GM21786 (cell line): ENCODE measurements around the gene MMP20.

Experiments used
- ATAC-seq: cut with Tn5 transposase; IDR thresholded peaks from one replicate; pipeline ENCODE4 v1.9.1; 2021; ENCODE audit not compliant: unreplicated experiment

Gene MMP20

DNA sequence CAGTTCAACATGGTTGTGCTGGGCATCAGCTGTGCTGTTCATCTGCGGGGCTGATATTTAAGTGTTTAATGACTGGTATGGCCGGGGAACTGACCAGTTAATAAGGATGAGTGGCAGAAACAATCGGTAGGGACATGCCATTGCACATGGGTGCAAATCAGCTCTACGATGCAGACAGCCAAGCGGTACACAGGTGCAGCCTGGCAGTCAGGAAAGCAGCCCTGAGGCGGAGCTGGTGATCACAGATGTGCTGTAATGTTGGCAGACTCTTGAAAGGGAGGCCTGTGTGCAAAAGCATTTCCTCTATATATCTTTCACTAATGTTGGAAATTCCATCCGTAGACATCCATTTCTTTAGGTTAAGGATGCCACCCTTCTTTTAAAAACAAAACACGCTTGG lies 1.1 kb downstream of the MMP20 start:
- no peak for ATAC-seq

DNA sequence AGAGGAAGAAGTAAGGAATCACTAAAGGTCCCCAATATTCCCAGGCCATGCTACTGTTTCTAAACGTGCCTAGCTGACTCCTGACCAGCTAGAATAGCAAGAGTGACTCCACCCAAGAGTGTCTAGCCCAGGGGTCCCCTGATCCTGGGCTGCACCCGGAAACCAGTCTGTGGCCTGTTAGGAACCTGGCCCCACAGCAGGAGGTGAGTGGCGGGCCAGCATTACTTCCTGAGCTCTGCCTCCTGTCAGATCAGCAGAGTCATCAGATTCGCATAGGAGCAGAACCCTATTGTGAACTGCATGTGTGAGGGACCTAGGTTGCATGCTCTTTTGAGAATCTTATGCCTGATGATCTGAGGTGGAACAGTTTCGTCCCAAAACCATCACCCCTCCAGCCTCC lies 2.0 kb downstream of the MMP20 start:
- ATAC-seq: no peak

DNA sequence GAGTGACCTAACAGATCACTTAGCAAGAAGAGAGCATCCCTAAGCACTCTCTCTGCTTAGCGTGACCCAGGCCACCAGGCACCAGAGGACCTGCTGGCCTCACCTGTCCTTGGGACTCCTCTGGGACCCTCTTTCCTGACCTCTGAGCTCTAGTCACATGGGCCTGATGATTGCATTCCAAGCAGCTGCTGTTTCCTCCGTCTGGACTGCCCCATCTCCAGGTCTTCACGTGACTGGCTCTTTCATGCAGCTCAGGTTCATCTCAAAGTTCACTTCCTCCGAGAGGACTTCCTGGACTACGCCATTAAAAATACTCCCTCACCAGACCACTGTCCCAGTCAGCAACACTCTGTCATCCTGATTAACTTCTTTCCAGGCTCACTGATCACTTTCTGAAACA lies 2.9 kb downstream of the MMP20 start:
- no peak for ATAC-seq

DNA sequence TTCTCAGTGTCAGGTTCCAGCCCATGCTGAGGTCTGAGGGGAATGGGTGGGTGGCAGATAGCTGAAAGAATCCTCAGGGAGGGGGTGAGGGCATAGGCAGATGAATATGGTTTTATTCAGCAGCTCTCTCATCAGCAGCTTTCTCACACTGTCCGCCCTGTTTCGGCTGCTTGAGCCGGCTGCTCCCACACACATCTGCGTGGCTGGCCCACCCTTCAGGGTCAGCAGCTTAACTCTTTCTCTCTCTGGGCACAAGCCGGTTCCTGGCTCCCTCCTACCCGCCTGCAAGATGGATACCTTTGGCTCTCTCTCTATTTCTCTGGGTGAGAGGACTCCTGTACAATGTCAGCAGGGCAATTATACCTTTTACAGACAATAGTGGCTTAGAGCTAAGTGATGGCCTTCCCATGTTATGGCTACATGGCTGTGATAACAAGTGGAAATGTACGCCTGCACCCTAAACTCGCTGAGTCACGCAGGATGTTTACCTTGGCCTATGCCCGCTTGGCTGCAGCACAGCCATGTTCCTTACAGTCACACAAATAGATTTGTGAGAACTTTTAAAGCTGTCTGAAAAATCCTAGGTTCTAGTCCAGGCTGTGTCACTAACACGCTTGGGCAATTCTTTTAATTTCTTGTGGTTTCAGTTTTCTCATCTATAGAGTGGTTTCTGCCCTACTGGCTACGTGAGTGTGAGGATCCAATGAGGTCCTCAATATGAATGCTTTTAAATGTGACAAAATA lies 4.1 kb downstream of the MMP20 start:
- ATAC-seq: peak; percentile 65

DNA sequence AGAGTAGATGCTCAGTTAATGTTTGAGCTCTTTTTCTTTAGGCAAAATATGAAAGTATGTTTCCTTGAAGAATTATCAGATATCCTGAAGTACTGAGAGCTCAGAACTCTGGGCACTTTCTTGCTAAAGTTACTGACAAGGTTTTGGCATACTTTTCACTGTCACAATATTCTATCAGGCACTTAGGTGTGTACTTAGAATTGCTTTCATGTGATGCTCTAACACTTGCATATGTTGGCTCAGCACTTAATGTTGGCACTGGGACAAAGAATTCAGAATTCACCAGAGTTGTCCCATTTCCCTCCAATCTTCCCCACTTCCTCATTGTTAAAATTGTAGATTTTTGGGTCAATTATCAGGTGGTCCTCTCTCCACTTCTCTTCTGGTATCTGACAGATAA lies 5.0 kb downstream of the MMP20 start:
- ATAC-seq: no peak

DNA sequence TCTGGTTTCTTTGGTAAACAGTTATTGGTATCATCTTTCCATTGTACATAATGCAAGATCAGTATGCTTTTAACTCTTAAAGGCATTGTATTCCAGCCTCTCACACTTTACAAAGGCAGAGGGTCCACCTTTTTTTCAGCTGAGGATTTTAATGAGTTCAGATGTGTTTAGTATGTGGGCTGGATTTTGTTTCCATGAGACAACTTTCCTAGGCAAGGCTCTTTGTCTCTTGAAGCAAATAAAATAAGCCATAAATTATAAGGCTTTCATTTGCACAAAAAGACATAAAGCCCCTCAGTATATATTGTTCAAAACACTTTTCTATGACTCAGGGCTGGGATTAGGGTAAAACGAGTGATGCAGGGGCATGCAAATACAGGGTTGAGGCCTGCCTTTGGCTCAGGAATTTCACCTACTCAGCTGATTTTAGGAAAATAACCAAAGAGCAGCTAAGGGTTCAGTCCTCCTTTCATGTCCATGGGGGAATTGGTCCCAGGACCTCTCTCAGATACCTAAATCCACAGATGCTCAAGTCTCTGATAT lies 7.6 kb downstream of the MMP20 start:
- ATAC-seq: no peak

DNA sequence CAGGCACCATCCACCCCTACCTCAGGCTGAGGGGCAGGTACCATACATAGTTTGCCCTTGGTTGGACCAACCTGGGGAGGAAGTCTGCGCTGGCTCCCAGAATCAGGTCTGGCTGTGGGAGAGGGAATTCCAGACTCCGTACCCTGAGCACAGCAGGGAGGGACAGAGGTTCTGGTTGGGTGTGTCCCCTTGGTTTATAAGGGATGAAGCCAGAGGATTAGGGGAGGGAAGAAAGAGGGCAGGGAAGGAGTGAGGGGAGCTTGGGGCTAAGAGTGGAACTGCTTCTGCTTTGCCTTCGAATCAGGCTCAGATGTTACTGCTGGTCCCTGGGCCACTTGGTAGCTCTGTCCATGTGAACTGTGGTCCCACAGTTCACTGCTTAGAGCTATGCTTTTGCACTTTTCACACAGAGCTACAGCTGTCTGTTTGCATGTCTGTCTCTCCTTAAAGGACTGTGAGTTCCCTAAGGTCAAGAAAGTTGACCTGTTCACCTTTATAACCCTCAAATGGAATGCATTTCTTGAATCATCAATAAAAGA lies 9.2 kb downstream of the MMP20 start:
- no peak for ATAC-seq

DNA sequence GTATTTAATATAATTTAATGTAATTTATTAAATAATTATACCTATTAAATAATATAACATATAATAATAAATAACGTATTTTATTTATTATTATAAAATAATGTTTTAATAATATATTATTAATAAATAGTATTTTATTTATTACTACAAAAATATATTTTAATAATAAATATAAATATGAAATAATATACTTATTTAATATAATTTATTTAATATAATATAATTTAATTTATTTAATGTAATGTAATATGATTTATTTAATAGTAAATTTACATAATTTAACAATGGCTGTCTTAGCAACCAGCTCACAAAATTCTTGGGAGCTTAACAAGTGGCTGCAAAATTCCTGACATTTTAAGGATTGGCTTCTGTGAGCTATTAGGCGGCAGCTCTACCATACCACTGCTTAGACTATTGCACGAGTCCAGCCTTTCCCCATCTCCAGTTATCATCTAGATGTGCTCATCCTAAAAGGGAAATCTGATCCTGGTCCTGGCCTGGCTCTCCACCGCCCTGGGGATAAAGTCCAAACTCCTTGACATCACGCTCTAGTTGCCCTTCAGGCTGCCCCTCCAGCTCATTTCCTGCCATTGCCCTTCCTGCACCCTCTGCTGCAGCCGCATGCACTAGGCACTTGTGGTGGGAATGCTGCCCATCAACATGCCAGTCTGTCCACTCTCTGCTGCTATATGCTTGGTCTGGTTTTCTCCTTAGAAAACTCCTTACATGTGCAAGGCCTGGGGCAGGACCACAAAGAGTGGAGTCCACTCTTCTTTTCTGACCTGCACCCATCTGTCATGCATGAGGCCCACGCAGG lies 9.8 kb downstream of the MMP20 start:
- no peak for ATAC-seq

DNA sequence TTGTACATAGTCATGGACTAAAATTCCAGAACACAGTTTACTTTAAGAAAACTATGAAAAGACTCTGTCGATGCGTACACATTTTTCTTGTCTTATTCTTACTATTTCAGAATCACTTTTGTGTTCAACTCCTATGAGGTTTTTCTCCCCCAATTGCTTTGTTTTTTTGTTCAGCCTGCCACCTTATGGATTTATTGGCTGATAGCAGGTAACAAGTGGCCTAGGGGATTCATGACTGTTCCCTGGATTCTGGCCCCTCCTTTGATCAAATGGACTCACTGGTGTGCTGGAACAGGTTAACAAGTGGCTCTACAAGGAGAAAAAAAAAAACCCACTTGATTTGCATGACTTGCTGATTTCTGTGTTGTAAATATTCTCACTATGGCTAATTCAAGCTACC lies 10.6 kb downstream of the MMP20 start:
- ATAC-seq: no peak

DNA sequence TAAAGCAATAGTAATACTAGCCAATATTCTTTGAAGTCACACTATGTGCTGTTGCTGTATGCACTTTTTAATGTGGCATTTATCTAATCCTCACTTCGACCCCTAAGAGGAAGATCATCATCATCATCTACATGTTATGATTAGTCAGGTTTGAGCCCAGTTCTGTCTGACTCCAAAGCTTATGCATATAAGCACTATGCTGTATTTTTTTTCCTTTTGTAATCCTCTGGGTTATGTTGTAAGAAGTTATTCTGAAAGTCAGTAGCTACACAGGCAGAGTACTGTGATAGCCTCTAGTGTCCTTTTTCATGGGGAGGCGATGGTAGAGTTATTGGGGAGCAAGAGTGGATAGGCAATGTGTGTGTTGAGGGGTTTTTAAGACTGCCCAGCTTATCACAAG lies 11.1 kb downstream of the MMP20 start:
- ATAC-seq: no peak

DNA sequence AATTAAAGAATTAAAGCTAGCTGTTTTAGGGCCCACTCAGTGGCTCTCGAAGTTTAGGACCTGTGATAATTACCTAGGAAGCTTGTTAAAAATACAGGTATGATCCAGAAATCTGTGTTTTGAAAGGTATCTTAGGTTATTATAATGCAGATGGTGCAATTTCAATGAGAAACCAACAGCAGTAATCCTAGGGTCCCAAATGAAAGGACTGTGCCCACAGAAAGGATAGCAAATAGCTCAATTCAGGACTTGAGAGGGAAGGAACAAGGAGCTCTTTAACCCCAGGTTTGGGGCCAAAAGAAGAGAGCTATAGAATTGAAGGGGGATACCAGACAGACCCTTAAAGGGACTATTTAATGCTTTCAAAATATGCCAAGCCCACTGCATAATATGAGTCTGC lies 11.7 kb downstream of the MMP20 start:
- ATAC-seq: no peak

DNA sequence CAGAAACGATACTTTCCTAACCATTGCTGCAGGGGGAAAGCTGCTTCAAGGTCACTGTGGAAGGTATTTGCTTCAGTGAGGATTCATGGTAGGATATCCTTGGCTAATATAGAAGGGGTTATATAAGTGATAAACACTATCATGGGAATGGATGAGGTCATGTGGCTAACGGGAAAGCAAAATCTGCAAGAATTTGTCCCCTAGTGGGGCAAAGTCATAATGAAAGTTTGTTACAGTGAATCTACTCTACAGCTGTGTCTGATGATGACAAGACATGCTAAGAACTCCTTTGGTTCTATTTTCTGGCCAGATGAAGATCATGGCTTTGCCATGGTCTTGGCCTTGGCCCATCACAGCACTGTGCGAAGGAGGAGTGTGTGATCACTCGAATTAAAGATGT lies 13.8 kb downstream of the MMP20 start:
- peak; percentile 44 for ATAC-seq

DNA sequence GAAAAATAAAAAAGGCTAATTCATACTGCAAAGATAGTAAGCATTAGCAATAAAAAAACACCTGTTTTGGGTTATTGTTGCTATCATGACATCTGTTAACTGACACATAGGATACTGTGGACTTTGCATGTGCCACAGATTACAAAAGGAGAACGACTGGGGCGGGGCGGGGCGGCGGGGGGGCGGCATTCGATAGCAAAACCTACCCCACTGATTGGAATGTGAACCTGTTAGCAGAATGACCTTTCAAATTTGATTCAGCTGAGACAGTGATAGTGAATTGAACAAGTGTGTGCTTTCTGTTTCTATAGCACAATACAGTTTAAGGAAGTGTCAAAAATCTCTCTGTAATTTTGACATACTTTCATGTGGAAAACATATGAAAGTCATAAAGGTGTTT lies 14.9 kb downstream of the MMP20 start:
- ATAC-seq: peak; percentile 41

DNA sequence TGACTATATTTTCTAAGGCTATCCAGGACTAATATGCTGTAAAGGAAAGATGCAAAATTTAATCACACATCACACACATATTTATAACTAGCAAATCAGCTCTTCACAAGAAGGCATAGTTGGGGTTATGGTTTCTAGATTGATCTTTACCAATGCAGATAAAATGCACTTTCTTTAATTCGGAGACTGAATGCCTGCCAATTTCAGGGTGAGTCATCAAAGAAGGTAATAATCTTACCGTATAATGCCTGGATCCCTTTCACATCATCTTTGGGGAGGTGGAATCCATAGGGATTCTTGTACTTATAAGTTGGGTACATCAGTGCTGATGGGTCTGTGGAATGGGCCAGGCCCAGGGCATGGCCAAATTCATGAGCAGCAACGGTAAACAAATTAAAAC lies 16.4 kb downstream of the MMP20 start:
- no peak for ATAC-seq

DNA sequence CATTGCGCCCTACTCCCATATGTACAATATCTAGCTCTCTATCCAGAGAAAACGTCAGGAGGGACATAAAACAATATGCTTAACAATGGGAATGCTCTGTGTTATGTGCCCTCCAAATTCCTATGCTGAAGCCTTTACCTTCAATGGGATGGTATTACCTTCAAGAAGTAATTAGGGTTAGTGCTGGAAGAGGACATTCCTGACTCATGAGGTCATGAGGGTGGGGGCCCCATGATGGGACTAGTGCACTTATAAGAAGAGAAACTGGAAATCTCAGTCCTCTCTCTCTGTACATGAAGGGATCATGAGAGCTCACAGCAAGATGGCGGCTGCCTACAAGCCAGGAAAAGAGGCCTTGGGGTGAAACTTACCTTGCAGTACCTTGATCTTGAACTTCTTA lies 20.3 kb downstream of the MMP20 start:
- no peak for ATAC-seq

DNA sequence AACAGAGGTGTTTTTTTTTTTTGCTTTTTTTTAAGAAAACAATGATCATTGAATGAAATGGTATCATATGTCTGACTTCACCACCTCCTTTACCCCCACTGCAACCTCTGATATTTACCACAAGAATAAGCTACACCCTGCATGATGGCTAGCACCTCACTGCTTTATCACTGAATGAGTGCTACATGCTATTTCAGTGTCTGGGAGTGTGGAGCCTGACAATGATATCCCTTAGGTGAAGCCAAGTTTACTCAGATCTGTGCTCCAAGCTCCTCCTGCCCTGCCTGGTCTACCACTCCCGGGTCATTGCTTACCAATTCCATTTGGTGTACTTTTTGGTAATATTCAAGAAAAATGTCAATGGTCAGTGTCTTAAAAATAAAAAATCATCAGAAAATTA lies 21.1 kb downstream of the MMP20 start:
- no peak for ATAC-seq

DNA sequence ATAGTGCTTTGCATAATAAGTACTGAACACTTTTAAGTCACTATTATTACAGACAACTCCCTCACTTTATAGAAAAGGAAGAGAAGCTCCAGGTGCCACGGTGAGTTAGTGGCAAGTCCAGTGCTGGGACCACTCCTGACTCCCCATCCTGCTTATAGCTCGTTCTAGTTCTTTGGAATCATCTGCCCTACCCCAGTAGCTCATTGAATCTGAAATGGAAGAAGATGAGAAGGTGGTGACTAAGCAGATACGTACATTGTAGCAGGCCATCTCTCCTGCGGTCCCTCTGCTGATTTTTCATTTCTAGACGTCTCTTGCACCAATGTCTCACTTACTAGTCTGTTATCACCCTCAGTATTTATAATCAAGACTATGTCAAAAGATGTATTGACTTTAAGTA lies 21.6 kb downstream of the MMP20 start:
- ATAC-seq: no peak

DNA sequence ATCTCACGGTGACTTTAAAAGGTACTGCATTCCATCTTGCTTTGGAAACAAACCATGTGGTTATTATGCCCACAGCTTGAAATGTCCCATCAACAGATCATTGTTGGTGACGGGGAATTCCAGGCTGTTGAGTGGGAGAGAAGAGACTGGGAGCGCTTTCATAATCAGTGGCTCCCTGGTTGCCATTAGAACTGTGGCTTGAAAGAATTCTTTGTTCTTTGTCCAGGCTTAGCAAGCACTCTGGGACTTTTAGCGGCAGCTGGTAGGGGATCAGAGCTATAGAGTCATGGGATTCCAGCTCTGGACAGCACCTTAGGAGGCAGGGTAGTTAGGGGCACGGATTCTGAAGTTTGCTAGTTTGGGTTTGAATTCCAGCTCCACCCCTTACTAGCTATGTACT lies 22.0 kb downstream of the MMP20 start:
- no peak for ATAC-seq

DNA sequence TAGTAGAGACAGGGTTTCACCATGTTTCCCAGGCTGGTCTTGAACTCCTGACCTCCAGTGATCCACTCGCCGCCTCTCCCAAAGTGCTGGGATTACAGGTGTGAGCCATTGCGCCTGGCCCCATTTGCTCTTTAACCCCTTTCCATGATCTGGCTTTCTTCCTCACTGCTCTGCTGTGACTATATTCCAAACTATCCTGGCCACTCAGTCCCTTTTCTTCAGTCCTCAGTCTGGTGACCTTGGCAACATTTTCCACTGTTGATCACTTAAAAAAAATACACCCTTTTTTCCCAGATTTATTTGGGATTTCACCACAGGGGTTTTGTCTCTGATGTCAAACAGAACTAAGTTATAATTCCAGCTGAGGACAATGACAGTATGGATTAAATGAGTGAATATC lies 24.5 kb downstream of the MMP20 start:
- ATAC-seq: no peak

DNA sequence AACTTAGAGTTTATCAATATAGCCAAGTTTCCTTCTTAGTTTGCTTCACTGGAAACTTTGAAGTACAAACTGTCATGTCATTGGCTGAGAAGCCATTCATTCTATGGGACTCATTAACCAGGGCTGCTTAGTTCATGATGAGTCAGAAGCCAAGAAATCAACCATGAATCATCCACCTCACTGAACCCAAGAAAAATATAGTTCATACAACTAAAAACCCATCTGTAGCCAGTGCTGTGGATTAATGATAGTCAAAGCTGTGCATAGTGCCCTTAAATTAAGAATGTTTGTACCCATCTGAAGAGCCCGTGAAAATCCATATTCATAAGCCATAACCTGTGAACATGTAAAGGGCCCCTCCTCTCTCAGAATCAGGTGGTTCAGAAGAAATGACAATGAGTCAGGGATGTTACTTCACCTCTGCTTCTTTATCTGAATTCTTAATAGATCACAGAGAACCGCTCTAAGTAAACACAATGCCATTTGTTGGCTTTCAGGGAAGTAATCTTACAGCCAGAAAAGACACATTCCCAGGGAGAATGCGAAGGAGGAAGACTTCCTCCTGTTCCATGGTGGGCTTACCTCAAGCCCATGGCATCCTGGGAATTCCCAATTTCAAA lies 25.4 kb downstream of the MMP20 start:
- ATAC-seq: peak; percentile 92

DNA sequence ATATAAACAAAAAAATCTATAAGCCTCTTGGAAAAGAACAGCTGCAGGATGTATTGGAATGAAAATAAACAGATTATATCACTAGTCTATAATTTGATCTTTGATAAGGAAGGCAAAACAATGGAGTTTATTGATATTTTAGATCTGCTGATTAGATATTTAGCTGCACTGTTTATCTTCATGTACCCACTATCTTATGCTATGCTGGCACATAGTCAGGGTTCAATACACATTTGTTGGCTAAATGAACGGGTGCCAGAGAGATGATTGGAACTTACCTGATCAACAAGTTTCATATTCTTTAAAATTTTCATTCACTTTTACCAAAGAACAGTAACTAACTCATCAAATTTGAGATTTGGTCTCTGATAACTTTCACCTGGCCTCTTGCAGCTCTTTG lies 26.9 kb downstream of the MMP20 start:
- no peak for ATAC-seq

DNA sequence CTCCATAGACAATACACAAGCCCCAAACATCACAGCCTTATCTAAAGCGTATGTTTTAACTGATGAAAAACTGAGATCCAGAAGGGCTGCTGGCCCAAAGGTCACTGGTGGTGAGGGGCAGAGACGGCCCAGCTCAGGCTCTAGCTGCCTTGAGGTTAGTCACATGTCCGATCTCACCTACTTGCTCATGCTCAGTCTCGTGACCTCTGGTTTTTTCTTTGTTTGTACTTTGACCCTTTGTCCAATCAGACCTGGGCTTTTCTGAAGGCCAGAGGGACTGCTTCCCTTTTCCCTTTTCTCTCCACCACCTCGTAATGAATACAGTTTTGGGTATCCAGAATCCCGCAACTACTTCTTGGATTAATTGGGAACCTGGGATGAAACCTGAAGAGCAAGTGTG lies 28.6 kb downstream of the MMP20 start:
- ATAC-seq: no peak
